H1 (cell line): Measurements from ENCODE around the gene MUC5B. TPM values are rescaled to one million over a fixed set of nuclear protein-coding genes. Genes with fewer than 3 reads are reported as not detected.

Experiments used
- CTCF ChIA-PET: fragments of 300-600 bp; sonication (Branson Sonifier 250); formaldehyde crosslinking; loops from one replicate; lab custom pipeline; 2021; ENCODE audit not compliant: partially characterized antibody; lab: Charles Lee
- POLR2A ChIA-PET: fragments of 300-600 bp; sonication (Branson Sonifier 250); formaldehyde crosslinking; loops from one replicate; lab custom pipeline; 2021; ENCODE audit warnings: inconsistent platforms; ENCODE audit not compliant: partially characterized antibody; lab: Charles Lee
- DNase-seq, 2 experiments: peaks; one replicate each; pipeline versions ENCODE4 v3.0.0 to v3.0.0-alpha.2; 2010 to 2022; ENCODE audit warnings: low spot score in 2 of 2, low read depth in 1 of 2, mixed read lengths in 1 of 2
- FAIRE-seq: peaks from 2 replicates; lab custom pipeline; 2011; peaks lifted over from hg19 to GRCh38; lab: Jason Lieb, UNC
- H2AFZ ChIP-seq: 2 replicates; pipeline ENCODE4 v1.8.1; 2012; ENCODE audit warnings: low read length, inconsistent platforms
- H2AK5ac ChIP-seq: 2 replicates; pipeline ENCODE4 v1.6.1; 2013; ENCODE audit warnings: low read depth, low read length
- H2BK120ac ChIP-seq: replicated peaks from 2 replicates; pipeline ENCODE3; 2013; ENCODE audit warnings: low read depth, low read length, inconsistent platforms
- H2BK12ac ChIP-seq: 2 replicates; pipeline ENCODE4 v1.6.1; 2013; ENCODE audit warnings: low read depth, low read length
- H2BK15ac ChIP-seq: 2 replicates; pipeline ENCODE4 v1.6.1; 2013; ENCODE audit warnings: low read length
- H2BK20ac ChIP-seq: 2 replicates; pipeline ENCODE4 v1.6.1; 2013; ENCODE audit warnings: low read length
- H2BK5ac ChIP-seq: 2 replicates; pipeline ENCODE4 v1.6.1; 2013; ENCODE audit warnings: low read depth, low read length
- H3K14ac ChIP-seq: 2 replicates; pipeline ENCODE4 v1.6.1; 2013; ENCODE audit warnings: inconsistent platforms; ENCODE audit not compliant: insufficient read length
- H3K18ac ChIP-seq: 2 replicates; pipeline ENCODE4 v1.6.1; 2013; ENCODE audit warnings: low read length; ENCODE audit errors: extremely low read depth
- H3K23ac ChIP-seq: 2 replicates; pipeline ENCODE4 v1.6.1; 2013; ENCODE audit warnings: inconsistent platforms; ENCODE audit not compliant: insufficient read length
- H3K23me2 ChIP-seq: 2 replicates; pipeline ENCODE4 v1.6.1; 2013; ENCODE audit warnings: low read depth, low read length
- H3K27ac ChIP-seq: 2 replicates; pipeline ENCODE4 v1.6.1; 2011; ENCODE audit warnings: low read depth, low read length, inconsistent platforms
- H3K27me3 ChIP-seq, 4 experiments: replicated peaks in 1 of 4; 1 replicate in 1 of 4; 2 replicates in 3 of 4; pipeline versions ENCODE4 v1.6.1 to v1.8.1; 2011 to 2013; ENCODE audit warnings: low read length in 3 of 4, mild to moderate bottlenecking in 3 of 4, inconsistent platforms in 2 of 4, mixed read lengths in 2 of 4, moderate library complexity in 1 of 4; ENCODE audit not compliant: control insufficient read depth in 3 of 4, insufficient read depth in 3 of 4; ENCODE audit errors: extremely low read depth in 1 of 4
- H3K36me3 ChIP-seq, 4 experiments: 2 replicates each; pipeline versions ENCODE4 v1.6.1 to v1.8.1; 2011 to 2013; ENCODE audit warnings: mild to moderate bottlenecking in 4 of 4, low read length in 3 of 4, moderate library complexity in 2 of 4, control low read depth in 1 of 4, inconsistent platforms in 1 of 4; ENCODE audit not compliant: insufficient read depth in 4 of 4, control insufficient read depth in 2 of 4
- H3K4ac ChIP-seq: replicated peaks from 2 replicates; pipeline ENCODE3; 2013; ENCODE audit warnings: low read length, low read depth, mixed read lengths, inconsistent platforms; ENCODE audit not compliant: insufficient read length
- H3K4me1 ChIP-seq, 4 experiments: replicated peaks in 1 of 4; 1 replicate in 1 of 4; 2 replicates in 3 of 4; pipeline versions ENCODE4 v1.6.1 to v1.8.1; 2011 to 2013; ENCODE audit warnings: low read length in 3 of 4, inconsistent platforms in 2 of 4, mixed read lengths in 1 of 4; ENCODE audit not compliant: insufficient read depth in 4 of 4, control insufficient read depth in 3 of 4
- H3K4me2 ChIP-seq, 2 experiments: 2 replicates each; pipeline versions ENCODE4 v1.6.1 to v1.8.1; 2011 to 2013; ENCODE audit warnings: low read depth in 2 of 2, low read length in 2 of 2, control low read depth in 1 of 2, inconsistent platforms in 1 of 2, mild to moderate bottlenecking in 1 of 2; ENCODE audit not compliant: insufficient read depth in 1 of 2
- H3K4me3 ChIP-seq, 4 experiments: fragments of 200-600, 300-600 bp in 1 of 4; sonication (generic), shearing (Covaris generic), sonication (Bioruptor Twin) in 1 of 4; 2 replicates each; pipeline versions ENCODE4 v1.5.1 to v1.8.1; 2011 to 2016; ENCODE audit warnings: low read length in 4 of 4, low read depth in 3 of 4, control low read depth in 2 of 4, inconsistent platforms in 2 of 4, mild to moderate bottlenecking in 2 of 4, mixed read lengths in 1 of 4, moderate library complexity in 1 of 4; ENCODE audit not compliant: insufficient read depth in 2 of 4; ENCODE audit errors: extremely low read depth in 1 of 4
- H3K56ac ChIP-seq: replicated peaks from 2 replicates; pipeline ENCODE3; 2013; ENCODE audit warnings: low read depth, mild to moderate bottlenecking, mixed read lengths, low read length, inconsistent platforms; ENCODE audit not compliant: insufficient read length
- H3K79me1 ChIP-seq: 2 replicates; pipeline ENCODE4 v1.6.1; 2013; ENCODE audit warnings: low read depth, low read length, control low read depth
- H3K79me2 ChIP-seq, 2 experiments: 2 replicates each; pipeline versions ENCODE4 v1.6.1 to v1.8.1; 2012 to 2013; ENCODE audit warnings: low read length in 2 of 2, mild to moderate bottlenecking in 2 of 2, inconsistent platforms in 1 of 2; ENCODE audit not compliant: insufficient read depth in 2 of 2, control insufficient read depth in 1 of 2
- H3K9ac ChIP-seq, 4 experiments: replicated peaks in 1 of 4; 1 replicate in 1 of 4; 2 replicates in 3 of 4; pipeline versions ENCODE4 v1.6.1 to v1.8.1; 2011 to 2013; ENCODE audit warnings: low read depth in 3 of 4, low read length in 3 of 4, control low read depth in 2 of 4, mild to moderate bottlenecking in 2 of 4, moderate library complexity in 2 of 4, inconsistent platforms in 1 of 4; ENCODE audit errors: extremely low read depth in 1 of 4
- H3K9me3 ChIP-seq, 2 experiments: 2 replicates each; pipeline versions ENCODE4 v1.6.1 to v1.8.1; 2012 to 2013; ENCODE audit warnings: mild to moderate bottlenecking in 2 of 2, moderate library complexity in 2 of 2, control low read depth in 1 of 2, inconsistent platforms in 1 of 2, low read depth in 1 of 2, low read length in 1 of 2, mixed read lengths in 1 of 2; ENCODE audit not compliant: insufficient read depth in 2 of 2
- H4K20me1 ChIP-seq, 2 experiments: replicated peaks in 1 of 2; 2 replicates each; pipeline versions ENCODE3 to v1.8.1; 2011 to 2013; ENCODE audit warnings: inconsistent platforms in 2 of 2, low read length in 2 of 2, mild to moderate bottlenecking in 1 of 2; ENCODE audit not compliant: insufficient read depth in 2 of 2, control insufficient read depth in 1 of 2
- H4K5ac ChIP-seq: 2 replicates; pipeline ENCODE4 v1.6.1; 2013; ENCODE audit warnings: low read length, low read depth, mixed read lengths, inconsistent platforms; ENCODE audit not compliant: insufficient read length
- H4K8ac ChIP-seq: 2 replicates; pipeline ENCODE4 v1.8.0; 2013; ENCODE audit warnings: mild to moderate bottlenecking, moderate library complexity, low read length, inconsistent platforms; ENCODE audit not compliant: insufficient read depth; ENCODE audit errors: extremely low read depth
- H4K91ac ChIP-seq: replicated peaks from 2 replicates; pipeline ENCODE3; 2013; ENCODE audit warnings: low read length, mixed read lengths, inconsistent platforms; ENCODE audit not compliant: insufficient read length
- CHD1 ChIP-seq: IDR thresholded peaks from 2 replicates; pipeline ENCODE4 v1.6.1; 2012; ENCODE audit warnings: low read depth, low read length, improper control_type of control experiment
- NANOG ChIP-seq: IDR thresholded peaks from 2 replicates; pipeline ENCODE4 v1.6.1; 2011; ENCODE audit warnings: low read length, low read depth, mild to moderate bottlenecking, inconsistent platforms; ENCODE audit not compliant: insufficient read depth, poor library complexity, severe bottlenecking
- RAD21 ChIP-seq, 2 experiments: IDR thresholded peaks in 1 of 2; conservative IDR thresholded peaks in 1 of 2; 2 replicates each; pipeline ENCODE4 v1.6.1; 2011; ENCODE audit warnings: low read depth in 2 of 2, low read length in 2 of 2, improper control_type of control experiment in 1 of 2, inconsistent platforms in 1 of 2, mild to moderate bottlenecking in 1 of 2, moderate library complexity in 1 of 2
- WGBS, 2 experiments: shearing (Covaris generic) in 1 of 2; methylation state at CpG; one replicate each; pipeline versions ENCODE4 v1.1.6 to v1.1.7; 2013 to 2015; ENCODE audit warnings: low lambda C conversion rate in 2 of 2, mixed read lengths in 2 of 2, inconsistent platforms in 1 of 2, low coverage in 1 of 2, missing lambda C conversion rate in 1 of 2; ENCODE audit not compliant: insufficient replicate concordance in 2 of 2, insufficient coverage in 1 of 2, insufficient read length in 1 of 2; ENCODE audit errors: extremely low coverage in 1 of 2, missing lambda C conversion rate in 1 of 2; 5-methylcytosine and 5-hydroxymethylcytosine counted together
- polyA plus RNA-seq, 7 experiments: library from polyadenylated mRNA; depleted of rRNA in 3 of 7; stranded (reverse) in 5 of 7; unstranded in 2 of 7; fragments of >200 nt in 5 of 7; fragments of 200-250 nt in 2 of 7; gene quantifications; 1 replicate in 5 of 7; 2 replicates in 1 of 7; 4 replicates in 1 of 7; pipeline versions ENCODE4 v1.2.1 to v1.2.3, GENCODE V29; 2011 to 2013; ENCODE audit warnings: missing spikeins in 2 of 7, mixed read lengths in 2 of 7
- total RNA-seq: library from RNA; stranded (reverse); fragmentation: NEBNext Ultra II Directional; extraction: Animal tissue kit (Norgen Biotek cat#: 25700); gene quantifications from 2 replicates; pipeline ENCODE4 v1.2.1, GENCODE V29; 2021

Gene MUC5B
- total and polyA plus RNA-seq, 2 of the 8 experiments (the other 6 are each of a cell fraction or from before 2014, with no cell fraction given) = 0.02 to 0.03 TPM

DNA sequence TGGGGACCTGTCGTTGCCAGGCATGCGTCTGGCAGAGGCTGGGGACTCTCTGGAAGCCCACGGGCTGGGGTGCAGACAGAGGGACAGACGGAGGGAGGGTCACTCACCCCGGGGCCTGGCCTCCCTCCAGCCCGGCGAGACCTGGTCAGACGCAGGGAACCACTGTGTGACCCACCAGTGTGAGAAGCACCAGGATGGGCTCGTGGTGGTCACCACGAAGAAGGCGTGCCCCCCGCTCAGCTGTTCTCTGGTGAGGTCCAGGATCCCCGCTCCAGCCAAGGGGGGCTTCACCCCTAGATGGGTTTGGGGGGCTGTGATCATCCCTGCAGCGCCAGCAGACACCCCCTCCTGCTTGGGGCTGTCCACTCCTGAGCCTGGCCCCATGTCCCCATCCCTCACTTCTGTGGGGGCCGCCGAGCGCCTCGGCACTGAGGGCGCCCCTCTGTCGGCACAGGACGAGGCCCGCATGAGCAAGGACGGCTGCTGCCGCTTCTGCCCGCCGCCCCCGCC is 23.6 kb upstream of the MUC5B start:
- H2BK20ac ChIP-seq = no peak overlapping the region
- no peak overlapping the region for H2BK12ac ChIP-seq
- 87% methylated on average over 23 of the region's 27 CpGs; no CpG with 5 or more reads in 1 of the 2 experiments for WGBS, 2 experiments
- no peaks in the 10 kb centered on the region for H3K79me1 ChIP-seq
- no peak overlapping the region for H3K4ac ChIP-seq
- H3K27me3 ChIP-seq = peaks cover 0 to 2% (median 0%) of the 10 kb centered on the region in 4 experiments; a peak in 1 of 7 replicates
- H3K56ac ChIP-seq = no peak overlapping the region
- POLR2A ChIA-PET = no interaction called here
- no peak for TF ChIP-seq CHD1
- TF ChIP-seq NANOG = no peak
- TF ChIP-seq RAD21 (IDR thresholded peaks at IDR 0.05 in 1 of 2, conservative IDR thresholded peaks at IDR 0.05 in 1 of 2; ENCODE audit: low read depth in 2 of 2, low read length in 2 of 2) = no peak
- no peak overlapping the region for H4K8ac ChIP-seq
- H4K20me1 ChIP-seq = no peaks in the 10 kb centered on the region
- H3K36me3 ChIP-seq = no peaks in the 10 kb centered on the region
- no peaks in the 10 kb centered on the region; the same call in 1 of the 2 replicates for H3K23me2 ChIP-seq
- H3K14ac ChIP-seq = no peak overlapping the region
- no peak overlapping the region for H3K4me2 ChIP-seq
- no peak overlapping the region; a peak in 2 of 7 replicates for H3K9ac ChIP-seq
- H3K4me3 ChIP-seq = no peak overlapping the region
- H2BK15ac ChIP-seq = no peak overlapping the region
- no peaks in the 10 kb centered on the region for H3K79me2 ChIP-seq
- no peak overlapping the region for H2AK5ac ChIP-seq
- H3K23ac ChIP-seq = no peak overlapping the region
- peaks cover 0 to 7% of the 10 kb centered on the region in 2 experiments; a peak in 1 of 4 replicates for H3K9me3 ChIP-seq
- H3K27ac ChIP-seq = no peak overlapping the region
- CTCF ChIA-PET = interaction anchor here (0.6 kb wide), 1 partner anchor 234 kb away, joined by 3 read pairs; no protein-coding TSS in a partner anchor
- no peaks in the 10 kb centered on the region; a peak in 1 of 7 replicates for H3K4me1 ChIP-seq
- no peak overlapping the region for H2AFZ ChIP-seq
- DNase-seq (no peak), FAIRE-seq (no peak)
- no peak overlapping the region for H2BK120ac ChIP-seq
- H4K91ac ChIP-seq = no peak overlapping the region
- H4K5ac ChIP-seq = no peak overlapping the region
- no peak overlapping the region for H2BK5ac ChIP-seq
- H3K18ac ChIP-seq = no peak overlapping the region
